SKM-1 (cell line): ENCODE results near the gene WDR91.

Source experiments
- DNase-seq: peaks from one replicate; lab custom pipeline; 2025; ENCODE audit not compliant: unreplicated experiment; lab: John Stamatoyannopoulos, UW

WDR91 gene

DNA sequence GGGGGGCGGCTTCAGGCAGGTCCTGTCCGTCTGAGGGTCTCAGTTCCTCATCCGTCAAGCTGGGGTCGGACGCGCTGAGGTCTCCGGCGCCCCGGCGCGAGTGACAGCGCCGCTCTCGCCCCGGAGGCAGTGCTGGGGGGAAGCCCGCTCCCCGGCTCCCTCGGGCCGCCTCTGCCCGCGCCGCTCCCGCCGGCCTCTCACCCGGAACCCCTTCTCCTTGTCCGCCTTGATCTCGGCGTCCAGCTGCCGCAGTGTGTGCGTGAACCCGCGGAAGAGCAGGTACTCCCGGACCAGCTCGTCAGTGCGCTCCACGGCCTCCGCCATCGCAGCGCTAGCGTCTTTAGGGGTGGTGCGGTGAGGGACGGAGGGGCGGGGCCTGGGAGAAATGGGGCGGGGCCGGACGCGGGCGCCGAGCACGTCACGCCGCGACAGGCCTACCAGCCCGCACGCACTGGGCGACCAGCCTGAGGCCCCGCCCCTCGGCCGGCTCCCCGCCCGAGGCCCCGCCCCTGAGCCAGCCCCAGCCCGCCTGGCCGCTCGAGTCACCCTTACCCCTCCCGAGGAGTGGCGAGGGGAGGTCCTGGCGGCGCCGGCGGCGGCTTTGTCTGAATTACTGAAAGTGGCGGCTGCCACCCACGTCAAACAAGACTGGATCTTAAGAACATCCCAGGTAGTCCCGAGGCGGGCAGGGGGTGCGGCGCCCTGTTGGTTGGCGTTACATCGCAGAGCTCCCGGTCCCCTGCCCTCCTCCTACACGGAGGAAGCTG lies at the start of gene WDR91:
Gene WDR91 (minus strand): TSS at position 348 of the 767 bp plus-strand sequence. CDS start 24 bp downstream, at position 324.
- DNase-seq: peak; percentile 82

GRCh38 chr7:135260470-135260869 lies 49.1 kb upstream of the WDR91 start:
- DNase-seq: no peak

DNA sequence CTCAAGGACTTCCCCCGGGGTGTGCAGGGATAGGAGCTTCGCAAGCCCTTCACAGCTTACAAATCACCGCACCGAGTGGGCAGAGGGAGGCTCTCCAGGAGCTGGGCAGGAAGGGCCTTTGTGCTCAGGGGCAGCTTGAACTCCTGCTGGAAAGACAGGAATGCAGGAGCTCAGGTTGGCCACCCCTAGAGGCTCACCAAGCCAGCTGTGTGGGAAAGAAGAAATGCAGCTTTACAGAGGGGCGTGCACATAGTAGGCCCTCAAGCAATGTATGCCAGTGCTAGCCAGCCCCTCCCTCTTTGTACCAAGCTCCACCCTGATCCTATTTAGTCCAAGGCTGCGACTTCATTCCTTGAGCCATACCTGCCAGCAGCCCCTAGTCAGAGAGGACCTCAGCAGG lies 48.4 kb upstream of the WDR91 start:
- no peak for DNase-seq

DNA sequence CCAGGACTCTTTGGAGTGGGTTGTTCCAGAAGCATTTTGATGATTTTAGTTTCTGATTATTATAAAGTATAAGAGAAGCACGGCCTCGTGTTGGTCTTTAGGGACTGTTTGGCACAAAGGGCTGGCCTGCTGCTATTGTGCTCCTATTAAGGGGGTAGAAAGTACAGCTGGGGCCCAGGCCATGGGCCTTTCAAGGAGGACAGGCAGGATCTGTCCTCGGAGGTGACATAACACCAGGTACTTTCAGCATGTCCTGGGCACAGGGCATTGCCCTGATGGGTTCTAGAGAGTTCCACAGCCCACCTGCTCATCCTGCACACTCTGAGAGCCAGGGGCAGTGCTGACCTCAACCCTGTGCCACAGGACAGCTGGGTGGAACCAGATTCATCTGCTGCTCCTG lies 47.3 kb upstream of the WDR91 start:
- no peak for DNase-seq

DNA sequence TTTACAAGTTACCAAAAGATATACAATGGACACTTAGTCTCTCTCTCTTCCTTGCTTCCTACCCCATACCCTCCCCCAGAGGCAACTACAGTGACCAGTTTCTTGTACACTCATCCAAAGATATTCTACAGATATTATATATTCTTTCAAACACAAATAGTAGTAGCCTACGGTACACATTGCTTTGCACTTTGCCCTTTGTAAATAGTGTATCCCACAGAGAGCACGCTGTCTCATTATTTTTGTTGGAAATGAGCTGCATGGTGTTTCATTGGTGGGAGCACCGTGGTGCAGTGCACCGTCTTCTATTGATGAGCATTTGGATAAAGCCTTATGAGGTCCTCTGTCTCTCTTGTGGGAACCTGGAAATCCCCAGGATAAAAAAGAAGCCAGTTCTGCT lies 46.5 kb upstream of the WDR91 start:
- no peak for DNase-seq

DNA sequence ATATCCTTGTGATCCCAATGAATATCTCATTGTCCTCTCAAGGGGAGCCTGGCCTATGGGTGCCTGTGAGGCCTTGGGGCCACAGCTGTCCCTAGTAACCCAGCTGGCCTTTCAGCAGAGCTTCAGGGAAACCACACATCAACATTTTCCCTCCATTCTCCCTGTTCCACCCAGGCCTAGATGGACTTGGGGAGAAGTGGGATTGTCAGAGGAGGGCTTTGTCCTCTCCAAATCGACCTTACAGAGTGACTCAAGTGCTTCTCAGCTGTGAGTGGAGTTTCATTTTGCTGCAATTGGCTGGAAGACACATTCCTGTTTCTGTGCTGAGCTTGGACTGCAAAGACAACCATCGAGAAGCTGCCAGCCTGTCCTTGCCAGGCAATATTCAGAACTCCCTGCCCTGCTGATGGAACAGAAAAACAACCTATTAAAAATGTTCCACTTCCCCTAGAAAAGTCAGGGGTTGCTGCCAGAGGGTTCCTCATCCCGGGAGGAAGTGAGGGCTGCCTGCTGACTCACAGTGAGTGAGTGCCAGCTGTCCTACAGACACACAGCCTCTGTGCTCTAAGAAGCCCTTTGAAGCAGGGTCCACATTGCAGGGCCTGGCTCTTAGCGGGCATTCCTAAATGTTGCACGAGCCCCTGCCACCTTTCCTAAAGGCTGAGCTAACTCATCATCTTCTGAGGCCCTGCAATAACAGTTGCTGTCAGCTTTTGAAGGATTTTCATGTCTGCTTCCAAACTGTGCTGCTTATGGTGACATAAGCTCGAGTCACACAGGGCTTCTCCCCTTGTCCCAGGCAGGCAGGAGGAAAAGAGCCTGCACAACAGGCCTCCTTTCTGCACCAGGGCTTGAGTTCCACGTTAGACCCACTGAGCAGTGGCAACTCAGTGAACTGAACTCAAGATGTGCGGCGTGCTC lies 42.8 kb upstream of the WDR91 start:
- DNase-seq: peak; percentile 13

DNA sequence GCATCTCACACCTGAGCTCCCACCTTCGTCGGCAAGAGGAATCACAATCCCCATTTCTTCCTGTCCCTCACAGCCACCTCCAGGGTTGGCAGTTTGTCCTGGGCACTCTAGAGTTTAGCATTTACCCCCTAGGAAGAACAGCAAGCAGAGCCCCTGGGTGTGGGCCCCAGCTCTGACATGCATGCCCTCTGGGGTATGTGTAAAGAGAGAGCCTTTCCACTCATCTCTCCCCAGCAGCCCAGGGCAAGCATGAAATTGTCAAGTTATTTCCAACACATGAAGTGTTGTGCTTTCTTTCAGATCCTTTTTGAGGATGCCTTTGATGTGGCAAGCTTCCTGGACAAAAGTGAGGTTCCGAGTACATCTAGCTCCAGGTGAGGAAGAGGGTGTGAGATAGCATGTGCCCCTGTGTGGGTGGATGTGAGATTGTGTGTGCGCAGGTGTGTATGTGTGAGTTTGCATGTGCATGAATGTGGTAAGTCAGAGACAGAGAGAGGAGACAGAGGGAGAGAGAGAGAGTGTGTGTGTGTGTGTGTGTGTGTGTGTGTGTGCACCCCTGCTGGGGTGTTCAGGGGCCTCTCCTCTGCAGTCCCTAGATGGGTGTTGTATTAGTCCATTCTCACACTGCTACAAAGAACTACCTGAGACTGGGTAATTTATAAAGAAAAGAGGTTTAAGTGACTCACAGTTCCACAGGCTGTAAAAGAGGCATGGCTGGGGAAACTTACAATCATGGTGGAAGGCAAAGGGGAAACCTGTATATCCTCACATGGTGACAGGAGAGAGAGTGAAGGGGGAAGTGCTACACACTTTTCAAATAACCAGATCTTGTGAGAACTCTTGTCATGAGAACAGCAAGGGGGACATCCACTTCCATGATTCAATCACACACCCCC lies 40.4 kb upstream of the WDR91 start:
- DNase-seq: no peak

DNA sequence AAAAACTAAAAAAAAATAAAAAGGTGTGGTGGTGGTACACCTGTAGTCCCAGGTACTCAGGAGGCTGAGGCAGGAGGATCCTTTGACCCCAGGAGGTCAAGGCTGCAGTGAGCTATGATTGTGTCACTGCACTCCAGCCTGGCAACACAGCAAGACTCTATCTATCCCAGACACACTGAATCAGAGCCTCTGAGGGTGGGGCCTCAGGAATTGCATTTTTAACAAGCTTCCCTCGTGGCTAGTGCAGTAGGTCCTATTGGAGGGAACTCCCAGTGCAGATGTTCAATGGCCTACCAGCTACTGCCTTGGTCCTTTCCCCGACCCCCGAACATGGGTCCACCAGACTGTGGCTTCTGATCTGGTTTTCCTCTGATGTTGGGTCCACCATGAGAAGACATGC lies 37.2 kb upstream of the WDR91 start:
- no peak for DNase-seq

DNA sequence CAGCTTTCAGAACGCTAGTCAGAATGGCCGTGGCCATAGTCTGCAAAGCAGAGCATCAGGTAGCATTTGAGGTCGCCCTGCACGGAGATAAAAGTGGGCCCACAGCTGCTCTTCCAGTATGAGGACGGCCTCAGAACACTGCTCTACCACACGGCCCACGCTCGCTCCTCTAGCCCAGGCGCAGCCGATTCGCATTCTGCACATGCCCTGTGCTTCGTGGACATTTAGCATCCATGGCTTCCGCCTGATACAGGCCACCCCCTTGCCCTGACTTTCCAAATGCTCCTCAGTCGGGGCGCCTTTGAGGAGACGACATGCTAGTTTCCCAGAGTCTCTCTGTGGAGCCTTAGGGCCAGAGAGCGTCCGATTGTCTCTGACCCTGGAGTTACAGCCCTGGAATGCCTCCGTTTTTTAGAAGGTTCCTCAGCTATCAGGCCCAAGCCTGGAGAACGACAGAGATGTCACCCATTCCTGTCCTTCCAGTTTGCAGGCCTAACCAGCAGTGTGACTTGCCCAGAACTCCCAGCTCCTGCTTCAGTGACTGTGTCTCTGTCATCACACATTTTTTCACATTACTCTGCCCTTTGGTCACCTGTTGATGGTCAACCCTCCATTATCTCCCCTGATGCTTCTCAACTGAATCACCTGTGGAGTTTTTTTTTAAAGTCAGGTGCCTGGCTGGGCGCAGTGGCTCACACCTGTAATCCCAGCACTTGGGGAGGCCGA lies 36.6 kb upstream of the WDR91 start:
- DNase-seq: no peak

- no peak for DNase-seq
Observed at GRCh38 chr7:135246191-135246825, 35.0 kb upstream of the WDR91 start.

DNA sequence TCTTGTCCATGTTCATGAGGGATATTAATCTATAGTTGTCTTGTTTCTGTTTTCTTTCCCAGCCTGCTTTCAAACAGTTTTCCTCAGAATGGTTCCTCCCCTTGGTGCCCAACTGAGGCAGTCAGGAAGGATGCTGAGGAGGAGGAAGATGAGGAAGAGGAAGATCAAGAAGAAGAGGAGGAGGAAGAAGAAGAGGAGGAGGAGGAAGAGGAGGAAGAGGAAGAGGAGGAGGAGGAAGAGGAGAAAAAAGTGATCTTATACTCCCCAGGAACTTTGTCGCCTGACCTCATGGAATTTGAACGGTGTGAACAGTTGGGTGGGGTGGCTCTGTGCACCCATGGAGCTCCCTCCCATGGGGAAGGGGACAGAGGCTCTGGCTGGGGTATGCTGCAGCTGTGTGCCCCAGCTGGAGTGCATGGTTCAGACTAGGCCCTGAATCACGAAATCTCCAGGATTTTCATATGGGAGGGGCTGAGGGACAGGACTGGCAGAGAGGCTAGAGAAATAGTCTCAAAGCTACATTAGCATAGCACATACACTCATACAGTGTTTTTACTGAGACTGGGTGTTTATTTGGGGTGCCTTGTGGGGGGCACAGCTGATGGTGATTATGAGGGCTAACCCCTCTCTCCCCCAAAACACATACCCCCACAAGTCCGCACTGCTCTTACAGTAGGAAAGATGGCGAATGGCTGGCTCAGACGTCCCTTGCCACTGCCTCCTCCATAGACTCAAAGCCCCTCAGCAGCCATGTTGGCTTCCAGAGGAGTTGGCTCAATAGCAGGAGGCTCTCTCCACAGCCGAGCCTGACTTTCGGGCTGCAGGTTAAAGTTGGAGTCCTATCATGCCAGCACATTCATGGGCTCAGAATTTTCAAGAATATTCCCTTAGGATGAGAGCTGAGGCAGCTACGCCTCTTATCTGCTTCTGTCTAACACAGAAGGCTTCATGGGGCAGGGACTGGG lies 34.2 kb upstream of the WDR91 start:
- DNase-seq: no peak

GRCh38 chr7:135242096-135242684 lies 30.9 kb upstream of the WDR91 start:
- no peak for DNase-seq

GRCh38 chr7:135240441-135240840 lies 29.1 kb upstream of the WDR91 start:
- DNase-seq: no peak

- no peak for DNase-seq
Observed at GRCh38 chr7:135239263-135239662, 27.9 kb upstream of the WDR91 start.

DNA sequence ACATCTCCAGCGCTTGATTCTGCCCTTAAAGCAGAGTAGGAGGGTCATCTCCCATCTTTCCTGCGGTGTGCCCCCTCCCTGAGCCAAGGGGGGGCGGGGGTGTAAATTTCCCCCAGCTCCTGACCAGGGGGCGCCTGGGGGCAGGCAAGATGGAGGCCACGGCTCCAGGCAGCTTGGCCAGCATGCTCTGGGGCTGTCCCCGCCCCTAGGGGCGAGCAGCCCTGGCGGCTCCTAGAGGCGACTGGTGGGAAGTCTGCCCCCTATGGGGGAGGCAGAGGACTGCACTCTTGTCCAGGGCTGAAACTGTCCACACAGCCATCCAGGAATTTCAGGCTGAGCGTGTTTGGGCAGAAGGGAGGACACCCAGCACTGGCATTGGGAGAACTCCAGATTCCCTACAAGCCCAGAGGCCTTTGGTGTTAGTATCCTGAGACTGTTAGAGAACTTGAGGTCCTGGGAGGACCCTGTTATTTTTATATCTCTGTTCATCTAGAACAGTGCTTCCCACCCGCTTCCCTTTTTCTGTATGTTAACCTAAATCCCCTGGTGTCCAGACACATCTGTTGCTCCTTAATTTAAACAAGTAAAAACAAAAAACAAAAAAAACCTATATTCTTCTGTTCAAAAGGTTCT lies 26.9 kb upstream of the WDR91 start:
- no peak for DNase-seq

GRCh38 chr7:135236727-135237126 lies 25.4 kb upstream of the WDR91 start:
- DNase-seq: no peak

DNA sequence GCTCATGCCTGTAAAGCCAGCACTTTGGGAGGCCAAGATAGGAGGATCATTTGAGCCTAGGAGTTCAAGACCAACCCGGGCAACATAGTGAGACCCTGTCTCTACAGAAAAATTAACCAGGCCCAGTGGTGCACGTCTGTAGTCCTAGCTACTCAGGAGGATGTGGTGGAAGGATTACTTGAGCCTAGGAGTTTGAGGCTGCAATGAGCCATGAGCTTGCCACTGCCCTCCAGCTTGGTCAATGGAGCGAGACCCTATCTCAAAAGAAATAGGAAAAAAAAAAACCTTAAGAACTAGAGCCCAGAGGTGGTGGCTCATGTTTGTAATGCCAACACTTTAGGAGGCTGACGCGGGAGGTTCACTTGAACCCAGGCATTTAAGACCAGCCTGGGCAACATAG lies 24.5 kb upstream of the WDR91 start:
- DNase-seq: no peak

DNA sequence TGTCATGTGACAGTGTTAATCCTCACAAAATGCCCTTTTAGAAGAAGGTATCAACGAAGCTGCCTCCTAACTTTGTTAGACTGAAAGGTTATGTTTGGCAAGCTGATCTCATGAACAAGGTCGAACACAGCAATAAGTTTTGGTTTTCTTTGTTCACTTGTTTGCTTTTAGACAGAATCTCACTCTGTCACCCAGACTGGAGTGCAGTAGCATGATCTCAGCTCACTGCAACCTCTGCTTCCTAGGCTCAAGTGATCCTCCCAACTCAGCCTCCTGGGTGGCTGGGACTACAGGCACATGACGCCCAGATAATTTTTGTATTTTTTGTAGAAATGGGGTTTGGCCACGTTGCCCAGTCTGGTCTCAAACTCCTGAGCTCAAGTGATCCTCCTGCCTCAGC lies 23.4 kb upstream of the WDR91 start:
- no peak for DNase-seq
